Testis (tissue), 3 donors: ENCODE data around the gene PCBP3. TPM values are rescaled to one million over a fixed set of nuclear protein-coding genes. Genes with fewer than 3 reads are reported as not detected.

Experiments used
- DNase-seq: peaks from one replicate; pipeline ENCODE4 v3.0.0-alpha.2; 2019
- H3K27ac ChIP-seq, 2 donors: fragments of 200-600 bp; sonication (generic); one replicate each; pipeline ENCODE4 v1.5.1; 2019
- H3K27me3 ChIP-seq: fragments of 200-600 bp; sonication (generic); one replicate; pipeline ENCODE4 v1.5.1; 2019
- H3K36me3 ChIP-seq: fragments of 200-600 bp; sonication (generic); one replicate; pipeline ENCODE4 v1.5.1; 2017; ENCODE audit warnings: low read depth; ENCODE audit errors: missing control alignments
- H3K4me1 ChIP-seq: fragments of 200-600 bp; sonication (generic); one replicate; pipeline ENCODE4 v1.5.1; 2019
- H3K4me3 ChIP-seq, 2 donors: fragments of 200-600 bp; sonication (generic); one replicate each; pipeline ENCODE4 v1.5.1; 2017 to 2019
- H3K9me3 ChIP-seq: fragments of 200-600 bp; sonication (generic); one replicate; pipeline ENCODE4 v1.5.1; 2017
- CTCF ChIP-seq, 3 experiments: fragments of 450-650 bp in 2 of 3; fragments of 200-600 bp in 1 of 3; sonication (generic) in 1 of 3; IDR thresholded peaks; one replicate each; pipeline ENCODE4 v1.5.1; 2016 to 2019; ENCODE audit warnings: antibody characterized with exemption in 3 of 3, mild to moderate bottlenecking in 2 of 3, moderate library complexity in 1 of 3
- POLR2A ChIP-seq: fragments of 450-650 bp; IDR thresholded peaks from one replicate; pipeline ENCODE4 v1.6.1; 2017; ENCODE audit warnings: antibody characterized with exemption, mild to moderate bottlenecking, moderate library complexity
- WGBS, 2 donors: methylation state at CpG; one replicate each; pipeline ENCODE4 v1.1.5; 2018; 5-methylcytosine and 5-hydroxymethylcytosine counted together
- intact Hi-C: fragments of 100-400 bp; cut with DNase I; formaldehyde crosslinking; loops from one replicate; pipeline ENCODE4 v1.15.1; 2023; ENCODE audit warnings: low total_unique reads
- polyA plus RNA-seq: library from polyadenylated mRNA; stranded (reverse); fragments of 350-450 nt; fragmentation: Illumina TruSeq; extraction: RNeasy Lipid Tissue Mini Kit (QIAGEN cat#74804); gene quantifications from one replicate; pipeline ENCODE4 v1.2.3, GENCODE V29; 2014; ENCODE audit warnings: low read depth, low replicate concordance; ENCODE audit not compliant: insufficient read depth
- total RNA-seq, 2 donors: library from RNA; depleted of rRNA; stranded (reverse); fragments of >200 nt; gene quantifications; one replicate each; pipeline ENCODE4 v1.2.3, GENCODE V29; 2016

Gene PCBP3
- total and polyA plus RNA-seq, 3 donors from 2014 or later: 35.7 to 58.3 (median 38.0) TPM

GRCh38 chr21:45859762-45860357, 216.3 kb downstream of the PCBP3 start:
- 93 to 95% methylated on average over 8 to 12 of the region's 12 CpGs for WGBS, 2 donors
- H3K9me3 ChIP-seq: no peaks in the 10 kb centered on the region
- DNase-seq: no peak

GRCh38 chr21:45860493-45861155, 217.1 kb downstream of the PCBP3 start:
- Histone ChIP-seq H3K4me3 (no peak overlapping the region), H3K27ac (no peak overlapping the region), H3K36me3 (no peaks in the 10 kb centered on the region), H3K4me1 (no peaks in the 10 kb centered on the region), H3K9me3 (no peaks in the 10 kb centered on the region), H3K27me3 (no peaks in the 10 kb centered on the region)
- TF ChIP-seq POLR2A (no peak), CTCF (IDR thresholded peaks at IDR 0.05) (no peak)
- DNase-seq: peak; percentile 1
- 85 to 89% methylated on average over 26 of the region's 26 CpGs for WGBS, 2 donors
- intact Hi-C loops: no loop called here

More at GRCh38 chr21:45859762-45860357, 216.3 kb downstream of the PCBP3 start:
- no peak for TF ChIP-seq CTCF (IDR thresholded peaks at IDR 0.05)
- TF ChIP-seq POLR2A: no peak
- Histone ChIP-seq H3K36me3 (no peaks in the 10 kb centered on the region), H3K27me3 (no peaks in the 10 kb centered on the region), H3K27ac (no peak overlapping the region), H3K4me1 (no peaks in the 10 kb centered on the region), H3K4me3 (no peak overlapping the region)
- intact Hi-C loops: no loop called here

- no peaks in the 10 kb centered on the region for H3K36me3 ChIP-seq
- H3K9me3 ChIP-seq: no peaks in the 10 kb centered on the region
- 80 to 93% methylated on average over 13 to 14 of the region's 14 CpGs for WGBS, 2 donors
- no peak overlapping the region for H3K4me3 ChIP-seq
- H3K27me3 ChIP-seq: no peaks in the 10 kb centered on the region
- intact Hi-C loops: no loop called here
- no peak overlapping the region for H3K27ac ChIP-seq
- H3K4me1 ChIP-seq: no peaks in the 10 kb centered on the region
- no peak for DNase-seq
- no peak for TF ChIP-seq POLR2A
- TF ChIP-seq CTCF (IDR thresholded peaks at IDR 0.05): no peak
These were observed 217.8 kb downstream of the PCBP3 start for GRCh38 chr21:45861156-45861870.

- no peak overlapping the region for H3K4me3 ChIP-seq
- no peaks in the 10 kb centered on the region for H3K4me1 ChIP-seq
- no peak overlapping the region for H3K27ac ChIP-seq
- no peaks in the 10 kb centered on the region for H3K36me3 ChIP-seq
- no peak for DNase-seq
- TF ChIP-seq POLR2A (no peak), CTCF (IDR thresholded peaks at IDR 0.05) (no peak)
- intact Hi-C loops: no loop called here
- no peaks in the 10 kb centered on the region for H3K9me3 ChIP-seq
- H3K27me3 ChIP-seq: no peaks in the 10 kb centered on the region
- 89 to 90% methylated on average over 9 of the region's 9 CpGs for WGBS, 2 donors
These were observed 219.2 kb downstream of the PCBP3 start for GRCh38 chr21:45862543-45863207.
